ENCODE results near the gene ZNRF3. TPM values are rescaled to one million over a fixed set of nuclear protein-coding genes. Genes with fewer than 3 reads are reported as not detected.
A peak's percentile ranks its signal among the peaks of the same experiment; 100 is the strongest.
"Not testable (repeated sequence)": the region's sequence is repeated elsewhere in the genome, so short reads cannot be mapped to it uniquely, and the experiment has no call there.

Gene ZNRF3
- polyA plus RNA-seq, 2 donors, result 1.6 to 2.8 TPM

DNA sequence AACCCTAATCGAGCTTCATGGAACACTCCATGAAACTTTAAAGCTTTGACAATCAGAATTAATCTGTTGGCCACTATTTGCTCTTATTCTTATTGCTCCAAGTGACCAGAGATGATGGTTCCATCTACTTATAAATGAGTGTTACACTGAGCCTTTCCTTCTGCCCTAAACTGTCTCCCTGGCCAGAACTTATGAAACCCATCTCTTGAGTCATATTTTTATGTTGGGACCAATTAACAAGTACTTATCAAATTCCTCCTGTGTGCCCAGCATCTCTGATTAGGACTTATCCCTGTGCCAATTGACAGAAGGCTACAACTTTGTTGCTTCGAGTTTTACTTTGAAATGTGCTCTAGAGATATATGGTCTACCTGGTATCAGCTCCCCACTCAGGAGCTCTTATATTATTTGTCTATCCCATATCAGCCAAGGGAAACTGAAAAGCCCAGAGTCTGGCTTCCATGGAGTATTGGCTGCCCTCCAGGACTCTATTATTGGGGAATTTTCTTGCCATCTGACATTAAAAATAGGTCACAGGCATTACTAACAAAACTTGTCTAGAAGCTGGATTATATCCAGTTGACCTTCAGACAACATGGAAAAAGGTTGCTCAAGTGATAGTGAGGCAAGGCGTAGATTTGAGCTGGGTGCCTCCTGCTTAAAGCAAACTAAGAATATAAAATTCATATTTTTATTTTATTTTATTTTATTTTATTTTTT is 198.3 kb downstream of the ZNRF3 start:
- no peaks in the 10 kb centered on the region for H3K4me1 ChIP-seq (ENCODE audit: control insufficient read depth in 2 of 2, insufficient read depth in 2 of 2, low read length in 1 of 2)
- H3K4me3 ChIP-seq (ENCODE audit: low read depth in 1 of 2, low read length in 2 of 2), result no peak overlapping the region
- 55 to 71% methylated on average over 3 of the region's 3 CpGs for WGBS, 2 donors
- H3K27me3 ChIP-seq (ENCODE audit: control insufficient read depth in 1 of 2, insufficient read depth in 2 of 2, low read length in 2 of 2), result no peaks in the 10 kb centered on the region
- H3K9me3 ChIP-seq (ENCODE audit: control insufficient read depth in 2 of 2, insufficient read depth in 1 of 2, low read depth in 1 of 2, low read length in 1 of 2), result no peaks in the 10 kb centered on the region
- H3K36me3 ChIP-seq (ENCODE audit: control insufficient read depth in 2 of 2, insufficient read depth in 2 of 2, low read length in 1 of 2), result no peaks in the 10 kb centered on the region
- H3K27ac ChIP-seq (ENCODE audit: low read depth in 2 of 2, low read length in 1 of 2), result no peak overlapping the region

DNA sequence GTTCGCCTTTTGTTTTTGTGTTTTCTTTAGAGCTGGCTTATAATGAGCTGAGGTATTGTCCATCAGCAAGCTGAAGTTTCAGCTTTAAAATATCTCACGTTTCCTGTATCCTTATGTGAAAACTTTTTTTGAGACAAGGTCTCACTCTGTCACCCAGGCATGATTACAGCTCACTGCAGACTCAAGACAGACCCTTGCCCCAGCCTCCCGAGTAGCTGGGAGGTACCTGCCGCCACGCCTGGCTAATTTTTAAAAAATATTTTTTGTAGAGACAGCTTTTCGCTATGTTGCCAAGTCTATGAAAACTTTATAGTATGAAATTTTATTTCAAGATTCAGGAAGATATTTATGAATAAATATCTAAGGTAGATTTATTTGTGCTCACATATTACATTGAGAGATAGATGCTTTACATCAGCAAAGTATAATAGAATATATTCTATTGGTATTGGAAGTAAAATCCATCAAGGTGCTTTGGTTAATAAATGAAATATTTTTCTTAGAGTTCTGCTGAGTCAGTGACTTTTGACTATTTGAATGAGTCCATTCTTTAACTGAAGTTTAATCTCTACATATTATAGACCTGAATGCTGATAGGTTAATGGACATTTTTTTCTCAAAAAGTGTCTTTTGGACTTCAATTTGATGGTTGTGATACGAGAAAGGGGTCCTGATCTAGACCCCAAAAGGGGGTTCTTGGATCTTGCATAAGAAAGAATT is 199.6 kb downstream of the ZNRF3 start:
- no peaks in the 10 kb centered on the region for H3K36me3 ChIP-seq (ENCODE audit: control insufficient read depth in 2 of 2, insufficient read depth in 2 of 2, low read length in 1 of 2)
- H3K9me3 ChIP-seq (ENCODE audit: control insufficient read depth in 2 of 2, insufficient read depth in 1 of 2, low read depth in 1 of 2, low read length in 1 of 2), result no peaks in the 10 kb centered on the region
- WGBS, 2 donors, result 85 to 88% methylated on average over 7 of the region's 7 CpGs
- H3K4me1 ChIP-seq (ENCODE audit: control insufficient read depth in 2 of 2, insufficient read depth in 2 of 2, low read length in 1 of 2), result no peaks in the 10 kb centered on the region
- H3K27ac ChIP-seq (ENCODE audit: low read depth in 2 of 2, low read length in 1 of 2), result no peak overlapping the region
- H3K4me3 ChIP-seq (ENCODE audit: low read depth in 1 of 2, low read length in 2 of 2), result no peak overlapping the region
- H3K27me3 ChIP-seq (ENCODE audit: control insufficient read depth in 1 of 2, insufficient read depth in 2 of 2, low read length in 2 of 2), result no peaks in the 10 kb centered on the region

DNA sequence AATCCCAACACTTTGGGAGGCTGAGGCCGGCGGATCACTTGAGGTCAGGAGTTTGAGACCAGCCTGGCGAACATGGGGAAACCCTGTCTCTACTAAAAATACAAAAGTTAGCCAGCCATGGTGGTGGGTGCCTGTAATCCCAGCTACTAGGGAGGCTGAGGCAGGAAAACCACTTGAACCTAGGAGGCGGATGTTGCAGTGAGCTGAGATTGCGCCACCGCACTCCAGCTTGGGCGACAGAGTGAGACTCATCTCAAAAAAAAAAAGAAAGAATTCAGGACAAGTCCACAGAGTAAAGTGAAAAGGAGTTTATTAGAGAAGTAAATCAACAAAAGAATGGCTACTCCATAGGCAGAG is 200.2 kb downstream of the ZNRF3 start:
- not testable (repeated sequence) for H3K36me3 ChIP-seq (ENCODE audit: control insufficient read depth in 2 of 2, insufficient read depth in 2 of 2, low read length in 1 of 2); H3K27ac ChIP-seq (ENCODE audit: low read depth in 2 of 2, low read length in 1 of 2); H3K4me3 ChIP-seq (ENCODE audit: low read depth in 1 of 2, low read length in 2 of 2); H3K9me3 ChIP-seq (ENCODE audit: control insufficient read depth in 2 of 2, insufficient read depth in 1 of 2, low read depth in 1 of 2, low read length in 1 of 2); H3K27me3 ChIP-seq (ENCODE audit: control insufficient read depth in 1 of 2, insufficient read depth in 2 of 2, low read length in 2 of 2); H3K4me1 ChIP-seq (ENCODE audit: control insufficient read depth in 2 of 2, insufficient read depth in 2 of 2, low read length in 1 of 2)
- WGBS, 2 donors, result 93 to 94% methylated on average over 7 of the region's 7 CpGs

DNA sequence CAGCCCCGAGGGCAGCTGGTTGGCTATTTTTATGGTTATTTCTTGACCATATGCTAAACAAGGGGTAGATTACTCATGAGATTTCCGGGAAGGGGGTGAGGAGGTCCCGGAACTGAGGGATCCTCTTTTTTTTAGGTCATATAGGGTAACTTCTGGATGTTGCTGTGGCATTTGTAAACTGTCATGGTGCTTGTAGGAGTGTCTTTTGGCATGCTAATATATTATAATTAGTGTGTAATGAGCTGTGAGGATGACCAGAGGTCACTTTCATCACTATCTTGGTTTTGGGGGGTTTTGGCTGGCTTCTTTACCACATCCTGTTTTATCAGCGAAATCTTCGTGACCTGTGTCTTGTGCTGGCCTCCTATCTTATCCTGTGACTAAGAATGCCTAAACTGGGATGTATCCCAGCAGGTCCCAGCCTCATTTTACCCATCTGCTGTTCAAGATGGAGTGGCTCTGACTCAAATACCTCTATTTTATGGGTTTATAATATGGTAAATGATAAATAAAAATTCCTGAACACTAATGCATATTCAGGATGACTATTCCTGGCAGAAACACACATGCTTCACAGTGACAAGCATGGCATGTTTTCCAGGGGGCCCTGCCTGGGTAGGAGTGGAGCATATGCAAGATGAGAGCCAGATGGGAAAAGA is 200.7 kb downstream of the ZNRF3 start:
- Histone ChIP-seq H3K9me3 (ENCODE audit: control insufficient read depth in 2 of 2, insufficient read depth in 1 of 2, low read depth in 1 of 2, low read length in 1 of 2) (no peaks in the 10 kb centered on the region), H3K27ac (ENCODE audit: low read depth in 2 of 2, low read length in 1 of 2) (no peak overlapping the region), H3K4me1 (ENCODE audit: control insufficient read depth in 2 of 2, insufficient read depth in 2 of 2, low read length in 1 of 2) (no peaks in the 10 kb centered on the region), H3K27me3 (ENCODE audit: control insufficient read depth in 1 of 2, insufficient read depth in 2 of 2, low read length in 2 of 2) (no peaks in the 10 kb centered on the region), H3K4me3 (ENCODE audit: low read depth in 1 of 2, low read length in 2 of 2) (no peak overlapping the region), H3K36me3 (ENCODE audit: control insufficient read depth in 2 of 2, insufficient read depth in 2 of 2, low read length in 1 of 2) (no peaks in the 10 kb centered on the region)
- WGBS, 2 donors, result 73 to 80% methylated on average over 5 of the region's 5 CpGs

DNA sequence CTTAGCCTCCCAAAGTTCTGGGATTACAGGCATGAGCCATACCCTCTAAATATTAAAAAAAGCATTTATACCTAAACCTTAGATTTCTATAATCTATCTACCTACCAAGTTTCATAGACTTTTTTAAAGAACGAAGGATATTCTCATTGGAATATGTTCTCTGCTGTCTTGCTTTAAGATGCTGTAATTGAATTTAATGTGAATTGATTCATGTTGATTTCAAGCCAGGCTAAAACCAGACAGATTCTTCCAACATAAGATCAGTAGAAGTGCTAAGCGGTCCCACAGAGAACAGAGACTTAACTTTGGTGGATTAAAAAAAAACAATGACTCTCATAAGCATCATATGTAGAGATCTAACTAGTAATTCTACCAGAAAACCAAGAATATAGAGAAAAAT is 203.6 kb downstream of the ZNRF3 start:
- H3K4me3 ChIP-seq (ENCODE audit: low read depth in 1 of 2, low read length in 2 of 2), result no peak overlapping the region
- H3K27ac ChIP-seq (ENCODE audit: low read depth in 2 of 2, low read length in 1 of 2), result no peak overlapping the region
- no peaks in the 10 kb centered on the region for H3K9me3 ChIP-seq (ENCODE audit: control insufficient read depth in 2 of 2, insufficient read depth in 1 of 2, low read depth in 1 of 2, low read length in 1 of 2)
- no peaks in the 10 kb centered on the region for H3K4me1 ChIP-seq (ENCODE audit: control insufficient read depth in 2 of 2, insufficient read depth in 2 of 2, low read length in 1 of 2)
- no peaks in the 10 kb centered on the region for H3K27me3 ChIP-seq (ENCODE audit: control insufficient read depth in 1 of 2, insufficient read depth in 2 of 2, low read length in 2 of 2)
- no peaks in the 10 kb centered on the region for H3K36me3 ChIP-seq (ENCODE audit: control insufficient read depth in 2 of 2, insufficient read depth in 2 of 2, low read length in 1 of 2)
- 93 to 95% methylated on average over 2 of the region's 2 CpGs for WGBS, 2 donors

DNA sequence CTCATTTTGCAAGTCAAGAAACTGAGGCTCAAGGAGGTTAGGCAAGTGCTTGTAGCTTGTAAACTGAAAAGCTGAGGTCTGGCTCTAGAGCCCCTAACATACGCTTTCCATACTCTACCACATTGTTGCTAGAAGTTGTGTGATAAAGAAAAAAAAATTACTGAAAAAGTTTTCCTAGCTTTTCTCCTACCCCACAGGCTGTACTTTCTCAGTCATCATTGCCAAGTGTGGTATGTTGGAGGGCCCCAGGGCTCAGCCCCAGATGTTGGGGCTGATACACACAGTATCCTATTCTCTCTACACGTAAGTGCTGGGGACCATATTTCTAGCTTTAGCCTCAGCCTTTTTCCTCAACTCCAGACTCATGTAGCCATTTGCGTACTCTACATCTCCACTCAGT is 205.4 kb downstream of the ZNRF3 start:
- Histone ChIP-seq H3K9me3 (ENCODE audit: control insufficient read depth in 2 of 2, insufficient read depth in 1 of 2, low read depth in 1 of 2, low read length in 1 of 2) (no peaks in the 10 kb centered on the region), H3K36me3 (ENCODE audit: control insufficient read depth in 2 of 2, insufficient read depth in 2 of 2, low read length in 1 of 2) (peaks cover 0 to 3% of the 10 kb centered on the region in 2 donors), H3K27me3 (ENCODE audit: control insufficient read depth in 1 of 2, insufficient read depth in 2 of 2, low read length in 2 of 2) (no peaks in the 10 kb centered on the region), H3K4me3 (ENCODE audit: low read depth in 1 of 2, low read length in 2 of 2) (no peak overlapping the region), H3K27ac (ENCODE audit: low read depth in 2 of 2, low read length in 1 of 2) (no peak overlapping the region), H3K4me1 (ENCODE audit: control insufficient read depth in 2 of 2, insufficient read depth in 2 of 2, low read length in 1 of 2) (no peaks in the 10 kb centered on the region)
- WGBS, 2 donors, result 93 to 94% methylated on average over 3 of the region's 3 CpGs

DNA sequence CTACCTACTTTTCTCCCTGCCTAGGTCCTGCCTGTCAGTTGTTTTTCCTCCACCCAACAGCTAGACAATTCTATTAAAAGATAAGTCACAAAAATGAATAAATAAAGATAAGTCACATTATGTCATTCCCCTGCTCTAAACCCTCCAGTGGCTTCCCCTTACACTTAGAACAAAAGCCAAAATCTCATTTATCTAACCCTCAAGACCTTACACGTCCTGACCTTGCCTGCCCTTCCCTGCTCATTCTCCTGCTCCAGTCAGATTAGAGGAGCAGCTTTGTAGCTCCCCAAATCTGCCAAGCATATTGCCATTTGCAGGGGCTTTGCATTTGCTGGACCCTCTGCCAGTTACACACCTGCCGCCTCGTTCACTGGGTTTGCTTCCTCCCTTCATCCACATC is 206.1 kb downstream of the ZNRF3 start:
- H3K36me3 ChIP-seq (ENCODE audit: control insufficient read depth in 2 of 2, insufficient read depth in 2 of 2, low read length in 1 of 2), result peaks cover 0 to 3% of the 10 kb centered on the region in 2 donors
- H3K9me3 ChIP-seq (ENCODE audit: control insufficient read depth in 2 of 2, insufficient read depth in 1 of 2, low read depth in 1 of 2, low read length in 1 of 2), result no peaks in the 10 kb centered on the region
- no peak overlapping the region for H3K4me3 ChIP-seq (ENCODE audit: low read depth in 1 of 2, low read length in 2 of 2)
- no peak overlapping the region for H3K27ac ChIP-seq (ENCODE audit: low read depth in 2 of 2, low read length in 1 of 2)
- no peaks in the 10 kb centered on the region for H3K27me3 ChIP-seq (ENCODE audit: control insufficient read depth in 1 of 2, insufficient read depth in 2 of 2, low read length in 2 of 2)
- no peaks in the 10 kb centered on the region for H3K4me1 ChIP-seq (ENCODE audit: control insufficient read depth in 2 of 2, insufficient read depth in 2 of 2, low read length in 1 of 2)
- 62% methylated on average over 3 of the region's 3 CpGs for WGBS, 2 donors

DNA sequence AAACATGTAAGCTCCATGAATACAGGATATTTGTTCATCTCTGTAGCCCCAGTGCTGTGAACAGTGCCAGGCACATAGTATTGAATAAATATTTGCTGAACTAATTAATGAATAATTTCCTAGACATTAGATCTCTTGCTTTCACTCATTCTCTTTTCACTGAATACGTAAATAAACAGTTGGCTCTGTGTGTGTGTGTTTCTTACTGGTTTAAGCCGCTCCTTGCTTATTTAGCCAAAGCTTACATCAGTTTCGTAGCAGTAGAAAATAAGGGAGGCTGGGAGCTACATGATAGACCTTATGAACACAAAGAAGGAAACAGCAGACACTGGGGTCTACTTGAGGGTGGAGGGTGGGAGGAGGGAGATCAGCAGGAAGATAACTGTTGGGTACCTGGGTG is 206.7 kb downstream of the ZNRF3 start:
- Histone ChIP-seq H3K4me3 (ENCODE audit: low read depth in 1 of 2, low read length in 2 of 2) (no peak overlapping the region), H3K36me3 (ENCODE audit: control insufficient read depth in 2 of 2, insufficient read depth in 2 of 2, low read length in 1 of 2) (peaks cover 3 to 4% of the 10 kb centered on the region in 2 donors), H3K27me3 (ENCODE audit: control insufficient read depth in 1 of 2, insufficient read depth in 2 of 2, low read length in 2 of 2) (no peaks in the 10 kb centered on the region), H3K4me1 (ENCODE audit: control insufficient read depth in 2 of 2, insufficient read depth in 2 of 2, low read length in 1 of 2) (no peaks in the 10 kb centered on the region), H3K9me3 (ENCODE audit: control insufficient read depth in 2 of 2, insufficient read depth in 1 of 2, low read depth in 1 of 2, low read length in 1 of 2) (no peaks in the 10 kb centered on the region), H3K27ac (ENCODE audit: low read depth in 2 of 2, low read length in 1 of 2) (peak overlapping the region in 1 of 2 donors; percentile 10)
- WGBS, 2 donors, result 68 to 72% methylated on average over 3 of the region's 3 CpGs

DNA sequence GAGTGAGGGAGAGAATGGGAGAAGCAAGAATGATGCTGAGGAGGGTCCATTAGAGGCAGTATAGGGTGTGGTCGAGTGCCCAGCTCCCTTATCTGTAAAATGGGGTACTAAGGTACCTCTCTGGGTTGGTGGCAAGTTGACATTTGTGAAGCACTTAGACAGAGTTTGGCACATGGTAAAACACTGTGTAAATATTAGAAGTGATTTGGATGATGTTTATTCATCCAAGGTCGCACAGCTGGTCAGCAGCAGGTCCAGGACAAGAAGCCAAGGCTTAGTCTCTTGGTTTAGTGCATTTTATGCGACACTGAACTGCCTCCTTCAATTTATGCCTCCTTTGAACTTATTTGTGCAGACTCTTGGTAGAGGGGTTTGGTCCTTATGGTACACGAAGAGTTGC is 208.9 kb downstream of the ZNRF3 start:
- H3K27ac ChIP-seq (ENCODE audit: low read depth in 2 of 2, low read length in 1 of 2), result no peak overlapping the region
- no peaks in the 10 kb centered on the region for H3K4me1 ChIP-seq (ENCODE audit: control insufficient read depth in 2 of 2, insufficient read depth in 2 of 2, low read length in 1 of 2)
- H3K36me3 ChIP-seq (ENCODE audit: control insufficient read depth in 2 of 2, insufficient read depth in 2 of 2, low read length in 1 of 2), result peaks cover 3 to 11% of the 10 kb centered on the region in 2 donors
- no peaks in the 10 kb centered on the region for H3K27me3 ChIP-seq (ENCODE audit: control insufficient read depth in 1 of 2, insufficient read depth in 2 of 2, low read length in 2 of 2)
- no peak overlapping the region for H3K4me3 ChIP-seq (ENCODE audit: low read depth in 1 of 2, low read length in 2 of 2)
- 64 to 75% methylated on average over 4 of the region's 4 CpGs for WGBS, 2 donors
- no peaks in the 10 kb centered on the region for H3K9me3 ChIP-seq (ENCODE audit: control insufficient read depth in 2 of 2, insufficient read depth in 1 of 2, low read depth in 1 of 2, low read length in 1 of 2)

Data from esophagus (tissue), 2 donors.